HG02884 (cell line): Measurements from ENCODE around the gene FREM2.

ENCODE experiments used
- ATAC-seq: cut with Tn5 transposase; IDR thresholded peaks from one replicate; pipeline ENCODE4 v1.9.1; 2021; ENCODE audit warnings: mild to moderate bottlenecking, moderate library complexity; ENCODE audit not compliant: unreplicated experiment

The FREM2 gene

DNA sequence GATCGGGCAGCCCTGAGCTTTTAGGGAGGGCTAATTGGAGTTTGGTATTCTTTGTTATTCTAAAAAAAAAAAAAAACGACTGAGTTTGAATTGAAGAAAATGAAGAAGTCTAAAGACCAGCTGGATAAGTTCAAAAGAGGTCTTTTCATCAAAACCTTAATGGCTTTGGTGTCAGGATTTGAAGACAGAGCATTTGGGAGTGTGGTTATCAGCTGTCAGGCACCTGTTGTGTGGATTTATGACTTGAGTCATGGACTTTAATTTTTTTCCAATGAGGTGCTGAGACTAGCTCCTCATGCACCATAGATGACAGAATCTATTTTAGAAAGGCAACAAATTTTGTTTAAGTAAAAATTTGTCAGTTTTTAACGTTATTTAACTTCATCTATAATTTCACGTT is 72.5 kb downstream of the FREM2 start:
- ATAC-seq: no peak

DNA sequence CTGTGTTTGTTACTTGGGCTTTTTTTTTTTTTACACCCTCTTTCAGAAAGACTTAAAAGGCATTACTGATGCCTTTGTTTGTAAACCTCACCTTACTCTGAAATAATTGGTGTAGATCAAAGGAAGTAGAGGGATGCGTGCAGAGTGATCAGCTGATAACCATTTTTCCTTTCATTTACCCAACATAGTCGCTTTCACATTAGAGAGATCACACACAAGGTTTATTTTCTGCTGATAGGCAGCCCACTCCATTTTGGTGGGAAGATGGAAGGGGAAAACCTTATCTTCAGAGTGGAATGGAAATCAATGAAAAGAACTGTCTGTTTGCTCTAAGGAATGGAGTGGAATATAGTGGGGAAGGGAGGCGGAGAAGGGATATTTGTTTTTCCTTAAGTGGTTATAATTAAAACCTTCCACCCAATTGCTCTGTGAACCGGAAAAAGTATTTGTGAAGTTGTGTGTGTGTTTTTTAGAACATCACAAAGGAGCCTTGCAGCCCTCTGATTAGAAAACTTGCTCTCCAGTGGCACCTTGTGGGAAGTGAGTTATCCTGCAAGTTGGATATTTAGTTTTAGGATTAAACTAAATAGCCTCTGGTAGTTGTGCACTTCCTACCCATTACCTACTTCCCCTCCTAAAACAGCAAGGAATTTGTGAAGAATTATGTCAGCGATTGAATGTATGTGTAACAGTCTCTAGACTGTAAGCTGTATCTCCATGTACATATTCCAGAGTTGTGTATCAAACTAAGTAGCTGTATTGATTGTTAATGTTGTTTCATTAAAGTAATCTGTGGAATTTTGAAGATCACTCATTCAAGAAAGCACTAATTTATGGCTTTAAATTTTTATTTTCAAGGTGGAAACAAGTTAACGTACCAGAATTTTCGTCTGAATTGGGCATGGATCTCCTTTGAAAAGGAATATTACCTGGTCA is 76.8 kb downstream of the FREM2 start:
- ATAC-seq: no peak

DNA sequence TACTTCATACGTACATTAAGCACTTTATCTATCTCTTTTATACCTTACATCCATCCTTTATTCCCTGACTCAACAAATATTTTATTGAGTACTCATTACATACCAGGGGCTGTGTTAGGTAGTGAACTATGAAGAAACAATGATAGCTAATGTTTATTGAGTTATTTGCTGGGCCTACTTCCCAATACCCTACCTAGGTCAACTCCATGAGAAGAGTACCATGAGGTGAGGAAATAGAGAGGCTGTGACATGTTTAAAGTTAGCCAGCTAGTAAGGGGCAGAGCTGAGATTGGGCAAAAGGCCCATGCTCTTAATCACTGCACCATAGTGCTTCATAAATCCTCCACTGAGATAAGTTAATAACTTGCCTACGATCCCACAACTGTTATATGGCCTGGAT is 79.9 kb downstream of the FREM2 start:
- no peak for ATAC-seq

DNA sequence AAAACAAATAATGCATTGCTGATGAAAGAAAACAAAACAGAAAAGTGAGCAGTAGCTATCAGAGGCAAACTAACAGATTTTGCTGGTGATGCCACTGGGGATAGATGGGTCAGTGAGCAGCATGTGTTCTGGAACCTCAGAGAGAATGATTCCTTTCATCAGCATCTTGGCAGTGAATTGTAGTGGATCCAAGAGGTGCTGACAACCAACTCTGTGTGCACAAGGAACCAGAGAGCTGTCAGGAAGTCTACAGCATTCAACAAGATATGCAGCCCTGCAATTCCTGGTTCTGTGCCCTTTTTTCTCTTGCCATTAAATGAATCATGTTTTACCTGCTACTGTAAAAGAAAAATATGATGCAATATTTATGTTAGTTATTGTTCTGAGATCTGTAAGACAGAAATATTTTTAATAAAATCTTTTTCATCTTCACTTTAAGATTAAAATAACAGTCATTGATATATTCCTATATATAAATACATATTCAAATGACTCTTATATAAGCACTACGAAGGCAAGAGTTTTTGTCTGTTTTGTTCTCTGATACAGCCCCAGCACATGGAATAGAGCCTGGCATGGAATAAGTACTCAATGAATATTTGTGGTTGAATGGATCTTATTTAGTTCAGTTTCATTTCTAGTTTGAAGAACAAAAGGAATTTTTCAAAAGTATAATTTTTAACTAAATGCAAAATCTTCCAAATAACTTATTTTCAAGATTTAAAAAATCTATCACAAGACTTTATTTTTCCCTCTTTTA is 80.8 kb downstream of the FREM2 start:
- ATAC-seq: no peak

DNA sequence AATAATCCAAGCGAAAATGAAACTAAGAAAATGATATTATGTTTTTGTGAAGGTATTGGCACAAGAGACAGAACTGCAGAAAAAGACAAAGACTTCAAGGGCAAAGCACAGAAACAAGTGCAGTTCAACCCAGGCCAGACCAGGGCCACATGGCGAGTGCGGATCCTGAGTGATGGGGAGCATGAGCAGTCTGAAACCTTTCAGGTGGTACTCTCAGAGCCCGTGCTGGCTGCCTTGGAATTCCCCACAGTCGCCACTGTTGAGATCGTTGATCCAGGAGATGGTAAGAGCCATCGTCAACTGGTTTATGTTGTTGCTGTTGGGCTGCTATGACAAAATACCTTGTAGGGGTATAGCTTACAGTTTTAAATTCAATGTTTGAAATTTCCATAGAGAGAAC is 82.6 kb downstream of the FREM2 start:
- ATAC-seq: no peak

DNA sequence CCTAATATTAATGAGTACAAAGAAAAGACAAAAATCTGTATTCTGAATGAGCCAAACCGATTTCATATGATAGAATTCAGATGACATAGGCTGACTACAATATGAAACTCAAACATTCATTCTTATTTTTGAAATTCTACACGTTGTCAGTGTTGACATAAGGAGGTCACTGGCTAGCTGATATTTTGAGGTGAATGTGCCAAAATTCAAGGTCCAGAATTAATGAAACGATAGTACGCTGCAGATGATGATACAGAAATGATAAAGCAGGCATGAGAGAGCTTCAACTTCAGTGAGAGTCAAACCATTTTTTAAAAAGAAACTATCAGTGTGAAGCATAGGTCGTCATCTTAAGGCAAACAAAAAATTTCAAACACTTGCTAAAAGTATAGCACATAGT is 88.2 kb downstream of the FREM2 start:
- ATAC-seq: no peak

DNA sequence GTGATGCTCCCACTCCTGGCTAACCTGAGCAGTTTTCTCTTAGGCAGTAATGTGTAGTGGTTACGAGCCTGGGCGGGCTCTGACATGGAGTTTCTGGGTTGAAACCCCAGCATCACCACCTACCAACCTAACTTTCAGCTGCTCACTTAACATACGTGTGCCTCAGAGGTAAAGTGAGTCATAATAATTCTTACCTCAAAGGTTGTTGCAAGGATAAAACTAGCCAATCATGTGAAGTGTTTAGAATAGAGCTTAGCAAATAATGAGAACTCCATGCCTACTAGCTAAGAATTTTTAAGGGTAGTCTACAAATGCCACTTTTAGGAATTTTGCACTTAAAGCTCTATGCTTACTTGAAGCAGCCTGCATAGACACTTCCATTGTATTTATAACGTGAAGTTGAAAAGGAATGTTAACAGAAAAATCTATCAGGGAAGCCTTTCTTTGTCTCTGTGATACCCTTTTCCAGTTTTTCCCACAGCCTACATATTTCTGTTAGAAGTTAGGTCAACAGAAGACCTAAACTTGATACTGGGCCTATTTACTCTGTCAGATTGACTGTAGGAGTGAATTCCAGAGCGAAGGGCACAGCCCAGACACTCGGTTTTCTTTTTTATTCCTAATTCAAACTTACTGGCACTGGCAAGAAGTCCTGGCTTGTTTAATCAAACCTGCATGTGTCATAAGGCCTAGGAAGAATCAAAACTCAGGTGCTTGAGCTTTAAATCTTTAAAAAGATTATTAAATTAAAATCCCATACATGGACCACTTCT is 90.7 kb downstream of the FREM2 start:
- ATAC-seq: no peak

DNA sequence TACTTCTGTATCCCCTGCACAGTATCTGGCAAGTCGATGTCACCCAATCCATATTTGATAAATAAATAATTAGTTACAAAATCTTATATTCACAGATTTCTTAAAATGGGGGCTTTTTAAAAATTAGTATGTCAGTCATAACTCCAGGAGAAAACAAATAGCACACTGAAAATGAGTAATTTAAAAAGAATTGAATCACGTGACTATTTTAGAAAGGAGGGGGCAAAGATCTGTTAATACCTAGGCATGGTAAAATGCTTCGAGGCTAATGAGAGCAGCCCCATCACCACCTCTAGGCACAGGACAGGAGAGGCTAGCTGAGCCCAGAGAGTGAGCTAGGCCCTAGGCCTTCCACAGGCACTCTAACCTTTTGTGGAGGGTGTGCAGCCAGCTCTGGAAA is 94.7 kb downstream of the FREM2 start:
- ATAC-seq: no peak

DNA sequence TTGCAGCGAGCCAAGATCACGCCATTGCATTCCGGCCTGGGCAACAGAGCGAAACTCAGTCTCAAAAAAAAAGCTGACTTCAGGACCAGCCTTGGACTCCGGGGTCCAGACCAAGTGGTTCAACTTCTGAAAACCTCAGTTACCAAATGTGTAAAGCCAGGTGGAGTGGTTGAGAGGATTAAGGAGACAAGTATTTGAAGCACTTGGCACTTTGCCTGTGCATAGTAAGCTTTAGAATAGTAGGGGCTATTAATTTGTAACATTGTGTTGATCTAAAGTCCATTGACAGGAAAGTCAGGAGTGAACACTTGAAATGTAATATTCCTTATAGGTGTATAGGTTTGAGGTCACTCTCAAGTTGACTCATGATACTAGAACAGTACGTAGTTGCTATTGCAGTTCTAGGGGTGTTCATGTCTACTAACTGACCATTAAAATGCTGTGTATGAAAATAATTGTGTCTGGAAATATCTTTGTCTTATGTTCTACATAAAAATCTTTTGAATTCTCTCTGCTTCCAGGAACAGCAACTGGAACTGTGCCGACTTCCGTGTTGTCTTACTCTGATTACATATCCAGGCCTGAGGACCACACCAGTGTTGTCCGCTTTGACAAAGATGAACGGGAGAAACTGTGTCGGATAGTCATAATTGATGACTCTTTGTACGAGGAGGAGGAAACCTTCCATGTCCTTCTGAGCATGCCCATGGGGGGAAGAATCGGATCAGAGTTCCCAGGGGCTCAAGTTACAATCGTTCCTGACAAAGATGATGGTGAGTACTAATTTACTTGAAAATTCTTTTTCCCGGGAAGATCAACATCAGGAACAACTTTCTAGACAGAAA is 97.4 kb downstream of the FREM2 start:
- no peak for ATAC-seq

DNA sequence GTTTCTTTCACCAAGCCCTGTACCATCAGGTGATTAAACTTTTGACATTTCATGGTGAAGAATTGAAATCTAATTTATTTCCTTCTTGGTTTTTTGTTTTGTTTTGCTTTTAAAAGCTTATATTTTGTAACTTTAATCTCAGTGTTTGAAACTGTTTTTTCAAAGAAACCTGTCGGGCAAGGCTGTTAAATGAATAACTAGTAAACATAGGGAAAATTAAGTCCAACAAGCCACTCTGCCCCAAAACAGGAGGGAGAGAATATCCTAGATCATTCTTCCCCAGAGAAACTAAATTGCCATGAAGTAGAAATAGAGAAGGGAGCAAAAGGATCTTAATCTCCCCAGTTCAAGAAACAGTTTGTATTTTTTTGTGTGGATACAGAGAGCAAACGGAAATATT is 98.2 kb downstream of the FREM2 start:
- no peak for ATAC-seq

DNA sequence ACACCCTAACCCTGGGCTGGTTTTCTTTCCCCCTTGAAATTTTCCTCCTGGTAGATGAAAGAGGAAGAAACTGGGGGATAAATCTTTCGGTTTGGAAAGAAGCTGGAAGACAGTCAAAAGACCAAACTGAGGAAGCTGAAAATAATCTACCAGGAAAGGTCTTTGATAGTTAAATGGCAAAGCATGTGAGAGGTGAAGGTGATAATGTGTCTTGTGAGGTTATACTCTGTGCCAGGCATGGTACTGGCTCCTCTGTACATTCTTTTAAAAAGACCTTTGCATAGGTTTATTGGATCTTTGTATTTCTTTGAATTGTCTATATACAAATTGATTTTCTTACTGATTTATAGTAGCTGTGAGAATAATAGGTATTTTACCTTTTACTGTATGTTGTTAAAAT is 98.6 kb downstream of the FREM2 start:
- no peak for ATAC-seq

DNA sequence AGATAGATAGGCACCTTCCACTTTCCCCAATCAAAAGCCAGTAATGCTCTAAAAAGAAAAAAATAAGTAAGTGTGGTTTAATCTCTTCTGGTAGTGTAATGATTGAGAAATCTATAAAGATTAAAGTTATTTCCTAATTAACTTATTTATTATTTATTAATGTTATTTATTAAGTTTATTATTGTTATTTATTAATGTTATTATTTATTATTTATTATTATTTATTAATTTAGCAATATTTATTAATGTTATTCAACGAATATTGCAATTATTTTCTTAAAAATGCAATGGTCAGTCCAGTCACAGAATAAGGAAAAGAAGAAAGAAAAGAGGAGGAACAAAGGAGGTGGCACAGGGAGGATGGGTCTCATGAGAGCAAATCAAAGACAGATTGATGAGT is 100.7 kb downstream of the FREM2 start:
- no peak for ATAC-seq

DNA sequence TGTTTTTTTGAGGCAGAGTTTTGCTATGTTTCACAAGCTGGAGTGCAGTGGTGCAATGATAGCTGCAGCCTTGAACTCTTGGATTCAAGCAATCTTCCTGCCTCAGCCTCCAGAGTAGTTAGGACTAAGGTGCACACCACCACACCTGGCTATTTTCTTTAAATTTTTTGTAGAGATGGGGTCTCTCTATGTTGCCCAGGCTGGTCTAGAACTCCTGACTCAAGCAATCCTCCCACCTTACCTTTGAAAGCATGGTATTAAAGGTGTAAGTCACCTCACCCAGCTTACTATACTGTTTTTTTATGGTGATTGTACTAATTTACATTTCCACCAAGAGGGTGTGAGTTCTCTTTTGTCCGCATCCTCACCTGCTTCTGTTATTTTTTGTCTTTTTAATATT is 110.0 kb downstream of the FREM2 start:
- no peak for ATAC-seq

DNA sequence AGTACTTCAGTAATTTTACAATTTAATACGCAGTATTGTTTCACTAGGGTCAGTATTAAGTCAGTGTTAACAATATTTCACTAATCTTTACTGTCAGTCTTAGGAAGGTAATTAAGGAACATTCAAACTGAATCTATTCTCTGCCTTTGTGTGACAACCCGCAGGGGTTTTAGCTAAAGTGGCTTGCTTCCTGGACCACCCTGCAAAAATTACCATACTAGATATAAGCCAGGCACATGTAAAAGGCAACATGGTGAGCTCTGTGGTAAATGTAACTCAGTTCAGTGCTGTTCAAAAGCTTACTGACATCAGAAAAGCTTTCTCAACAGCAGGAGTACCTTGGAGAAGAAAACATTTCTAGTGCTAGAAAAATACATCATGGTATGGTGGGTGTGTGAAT is 116.7 kb downstream of the FREM2 start:
- ATAC-seq: no peak

DNA sequence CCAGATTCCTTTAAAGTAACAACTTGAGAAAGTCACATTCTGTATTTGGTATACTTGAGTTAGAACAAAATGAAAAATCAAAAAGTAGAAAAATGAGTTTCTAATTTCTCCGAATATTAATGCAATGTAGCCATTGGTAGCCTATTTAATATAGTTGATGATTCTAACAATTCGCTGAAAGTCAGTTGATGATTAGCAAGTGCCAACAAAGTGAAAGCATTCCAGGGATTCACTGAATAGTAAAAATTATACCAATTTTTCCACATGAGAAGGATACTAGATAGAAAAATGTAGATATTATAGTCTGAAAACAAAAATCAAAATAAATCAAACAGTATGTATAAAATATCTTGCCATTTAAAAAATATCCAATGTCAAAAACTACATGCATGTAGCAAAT is 117.2 kb downstream of the FREM2 start:
- no peak for ATAC-seq

DNA sequence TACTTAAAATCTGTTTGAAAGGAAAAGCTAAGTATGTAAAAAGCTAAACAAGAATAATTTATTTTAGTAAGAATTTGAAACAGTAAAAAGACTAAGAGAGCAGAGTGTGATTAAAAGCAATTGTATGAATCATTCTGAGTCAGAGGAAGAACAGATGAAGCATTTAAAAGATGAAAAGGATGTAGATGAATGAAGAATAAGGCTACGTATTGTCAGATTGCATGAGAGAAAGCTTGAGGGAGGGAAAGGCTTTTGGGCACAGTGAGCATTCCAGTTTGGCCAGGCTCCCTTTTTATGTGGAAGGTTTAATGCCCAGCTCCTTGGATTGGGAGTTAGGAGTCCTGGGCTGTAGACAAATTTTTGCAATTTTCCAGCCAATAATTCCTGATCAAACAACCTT is 117.7 kb downstream of the FREM2 start:
- no peak for ATAC-seq

DNA sequence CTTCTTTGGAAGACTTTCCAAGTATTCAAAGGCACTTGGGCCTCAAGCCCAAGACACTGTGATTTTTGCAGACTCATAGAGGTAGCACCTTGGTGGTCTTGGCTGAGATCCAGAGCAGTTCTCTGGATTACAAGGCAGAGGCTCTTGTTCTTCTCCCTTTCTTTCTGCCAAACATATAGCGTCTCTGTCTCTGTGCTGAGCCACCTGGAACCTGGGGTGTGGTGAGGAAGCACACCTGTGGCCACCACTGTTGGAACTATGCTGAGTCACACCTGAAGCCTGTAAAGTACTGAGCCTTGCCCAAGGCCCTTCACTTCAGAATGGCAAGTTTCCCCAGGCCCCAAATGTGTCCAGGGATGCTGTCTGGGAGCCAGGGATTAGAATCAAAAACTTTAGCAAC is 127.5 kb downstream of the FREM2 start:
- ATAC-seq: no peak

DNA sequence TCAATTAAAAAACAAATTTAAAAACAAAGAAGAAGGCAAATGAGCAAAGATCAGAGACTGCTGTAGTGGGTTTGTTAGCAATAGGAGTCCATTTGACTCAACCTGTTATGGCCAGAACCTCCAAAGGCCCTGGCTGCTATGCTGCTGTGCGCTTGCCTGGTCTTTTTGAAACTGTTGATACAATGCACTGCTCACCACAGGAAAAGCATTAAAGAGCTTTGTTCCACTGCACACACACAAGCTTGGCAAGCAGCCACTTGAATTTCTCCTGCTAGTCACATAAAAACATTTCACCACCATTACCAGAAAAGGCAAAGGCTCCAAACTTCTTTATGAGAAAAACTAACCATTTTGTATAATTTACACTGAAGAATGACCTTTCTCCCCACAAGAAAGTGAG is 132.2 kb downstream of the FREM2 start:
- no peak for ATAC-seq

DNA sequence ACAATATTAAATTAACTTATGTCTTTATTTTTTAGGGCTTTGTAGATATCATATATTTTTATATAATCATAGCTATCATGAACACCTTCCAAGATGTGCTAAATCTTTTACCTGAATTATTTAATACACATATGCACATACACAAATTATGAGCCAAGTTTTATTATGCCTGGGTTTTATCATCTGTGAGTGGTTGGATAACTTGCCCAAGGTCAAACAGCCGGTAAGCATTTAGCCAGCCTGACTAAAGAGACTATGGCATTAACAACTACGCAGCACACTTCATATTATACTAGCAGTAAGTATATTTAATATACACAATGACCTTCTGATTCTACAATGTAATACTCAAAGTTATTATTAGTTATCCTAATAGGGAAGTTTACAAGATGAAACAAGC is 132.7 kb downstream of the FREM2 start:
- no peak for ATAC-seq

DNA sequence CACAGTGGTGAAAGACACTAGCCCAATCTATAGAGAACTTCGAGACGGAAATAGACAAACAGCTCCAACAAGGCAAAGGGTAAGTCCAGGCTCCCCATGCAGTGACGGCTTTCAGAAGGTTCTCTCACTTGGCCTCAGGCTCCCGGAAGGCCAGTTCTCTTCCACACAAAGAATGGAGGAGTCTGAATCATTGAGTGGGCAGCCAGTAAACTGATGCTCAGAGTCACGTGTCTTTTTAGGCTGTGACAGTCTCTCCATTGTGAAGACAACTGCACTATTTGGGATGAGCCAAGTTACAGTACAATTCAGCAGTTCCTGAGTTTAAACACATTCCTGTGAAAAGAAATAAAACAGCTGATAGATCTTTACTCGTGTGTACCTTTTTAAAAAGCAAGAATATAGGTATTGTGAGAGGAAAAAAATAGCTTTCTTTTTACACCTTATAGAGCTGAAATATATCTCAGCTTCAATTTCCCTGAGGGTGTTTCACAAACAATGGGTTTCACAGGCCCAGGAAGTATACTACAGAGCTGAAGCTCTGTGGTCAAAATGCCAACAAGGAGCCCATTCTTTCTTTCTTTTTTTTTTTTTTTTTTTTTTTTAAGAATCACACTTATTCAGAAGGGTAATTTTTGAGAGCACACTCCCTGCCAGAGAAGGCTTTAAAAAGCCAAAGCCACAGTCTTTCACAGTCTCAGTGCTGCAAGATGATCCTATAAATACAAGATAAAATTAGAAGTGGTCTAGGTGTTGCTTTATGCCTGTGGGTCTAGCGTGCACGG is 135.1 kb downstream of the FREM2 start:
- ATAC-seq: no peak
